HG02852 (cell line): ENCODE data around the gene PPP2R3B.
"Not testable (repeated sequence)": the region's sequence is repeated elsewhere in the genome, so short reads cannot be mapped to it uniquely, and the experiment has no call there.

Experiments used
- ATAC-seq: cut with Tn5 transposase; IDR thresholded peaks from one replicate; pipeline ENCODE4 v1.9.1; 2021; ENCODE audit warnings: mild to moderate bottlenecking, moderate library complexity; ENCODE audit not compliant: unreplicated experiment

Gene PPP2R3B

DNA sequence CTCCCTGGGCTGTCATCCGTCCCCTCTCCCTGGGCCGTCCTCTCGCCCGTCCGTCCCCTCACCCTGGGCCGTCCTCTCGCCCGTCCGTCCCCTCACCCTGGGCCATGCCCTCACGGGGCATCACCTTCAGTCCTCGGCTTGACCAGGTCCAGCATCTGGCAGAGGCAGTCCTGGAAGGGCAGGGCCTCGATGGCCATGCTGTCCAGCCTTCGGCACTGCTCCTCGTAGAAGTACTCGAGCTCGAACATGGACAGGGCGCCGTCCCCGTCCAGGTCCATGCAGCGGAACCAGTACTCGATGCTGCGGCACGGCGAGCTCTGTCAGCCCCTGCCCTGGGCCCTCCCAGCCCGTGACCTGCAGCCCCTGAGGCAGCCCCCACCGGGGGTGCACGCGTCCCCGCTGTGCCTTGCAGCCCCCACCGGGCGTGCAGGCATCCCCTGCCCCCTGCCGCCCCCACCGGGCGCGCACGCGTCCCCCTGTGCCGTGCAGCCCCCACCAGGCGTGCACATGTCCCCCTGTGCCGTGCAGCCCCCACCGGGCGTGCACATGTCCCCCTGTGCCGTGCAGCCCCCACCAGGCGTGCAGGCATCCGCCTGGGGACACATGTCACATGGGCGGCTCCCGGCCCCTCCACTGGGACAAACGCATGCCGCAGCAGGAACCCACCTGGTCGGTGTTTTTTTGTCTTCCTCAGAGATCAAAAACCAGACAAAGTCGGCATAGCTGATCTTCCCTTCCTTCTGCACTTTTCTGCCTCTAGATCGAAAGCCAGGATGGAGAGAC lies 45.9 kb downstream of the PPP2R3B start:
- no peak for ATAC-seq

DNA sequence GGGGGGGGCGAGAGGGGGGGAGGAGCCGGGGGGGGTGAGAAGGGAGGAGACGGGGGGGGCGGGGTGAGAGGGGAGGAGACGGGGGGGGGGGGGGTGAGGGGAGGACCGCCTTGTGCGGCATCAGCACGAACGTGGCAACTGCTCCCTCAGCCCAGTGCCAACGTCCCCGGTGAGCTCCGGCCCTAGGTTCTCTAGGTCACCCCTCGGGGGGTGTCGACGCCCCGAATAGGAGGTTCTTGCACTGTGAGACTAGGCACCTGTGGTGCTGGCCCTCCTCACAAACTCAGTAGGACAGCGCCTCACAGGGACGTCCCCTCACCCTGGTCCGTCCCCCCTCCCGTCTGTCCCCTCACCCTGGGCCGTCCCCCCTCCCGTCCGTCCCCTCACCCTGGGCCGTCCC lies 46.6 kb downstream of the PPP2R3B start:
- no peak for ATAC-seq

DNA sequence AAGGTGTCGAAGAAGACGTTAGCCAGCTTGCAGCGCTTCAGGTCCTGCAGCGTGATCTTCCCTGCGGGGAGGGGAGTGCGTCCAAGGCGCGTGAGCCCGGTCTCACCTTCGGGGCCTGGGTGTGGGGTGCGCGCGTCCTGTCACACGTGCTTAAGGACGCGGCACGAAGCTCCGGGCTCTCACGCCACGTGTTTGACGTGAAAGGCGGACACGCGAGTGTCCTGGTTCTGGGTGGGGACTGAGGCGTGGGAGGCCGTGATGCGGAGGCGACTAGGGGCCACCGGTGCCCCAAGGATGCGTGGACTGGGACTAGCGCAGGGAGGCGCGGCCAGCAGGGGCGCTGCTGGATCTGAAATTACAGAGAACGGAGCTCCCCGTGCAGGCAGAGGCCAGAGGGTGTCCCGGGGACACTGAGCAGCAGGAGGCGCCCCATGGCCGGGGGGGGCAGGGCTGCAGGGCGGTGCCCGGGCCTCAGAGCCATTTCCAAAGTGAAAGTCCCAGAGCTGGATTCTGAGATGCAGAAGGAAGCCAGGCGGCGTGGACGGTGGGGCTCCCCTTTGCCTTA lies 47.8 kb downstream of the PPP2R3B start:
- ATAC-seq, result no peak

DNA sequence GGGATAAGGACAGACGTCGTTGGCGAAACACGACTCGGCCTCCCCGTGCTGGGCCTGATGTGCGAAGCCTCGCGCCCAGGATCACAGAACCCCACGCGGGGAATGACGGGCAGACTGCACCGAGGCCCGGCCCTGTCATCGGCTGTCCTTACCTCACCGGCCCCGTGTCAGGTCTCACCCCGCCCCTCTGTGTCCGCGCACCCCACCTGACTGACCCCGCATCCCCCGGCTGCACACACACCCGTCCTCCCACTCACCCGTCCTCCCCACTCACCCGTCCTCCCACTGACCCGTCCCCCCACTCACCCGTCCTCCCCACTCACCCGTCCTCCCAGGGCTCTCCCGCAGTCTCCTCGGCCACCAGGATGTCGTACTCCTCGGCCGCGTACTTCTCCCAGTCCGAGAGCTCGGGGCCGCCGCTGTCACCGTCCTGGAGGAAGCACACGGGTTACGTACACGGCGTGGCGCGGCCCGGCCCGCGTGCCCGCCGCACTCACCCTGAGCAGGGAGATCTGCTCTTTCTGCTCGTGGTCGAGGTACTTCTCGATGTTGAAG lies 48.3 kb downstream of the PPP2R3B start:
- no peak for ATAC-seq

DNA sequence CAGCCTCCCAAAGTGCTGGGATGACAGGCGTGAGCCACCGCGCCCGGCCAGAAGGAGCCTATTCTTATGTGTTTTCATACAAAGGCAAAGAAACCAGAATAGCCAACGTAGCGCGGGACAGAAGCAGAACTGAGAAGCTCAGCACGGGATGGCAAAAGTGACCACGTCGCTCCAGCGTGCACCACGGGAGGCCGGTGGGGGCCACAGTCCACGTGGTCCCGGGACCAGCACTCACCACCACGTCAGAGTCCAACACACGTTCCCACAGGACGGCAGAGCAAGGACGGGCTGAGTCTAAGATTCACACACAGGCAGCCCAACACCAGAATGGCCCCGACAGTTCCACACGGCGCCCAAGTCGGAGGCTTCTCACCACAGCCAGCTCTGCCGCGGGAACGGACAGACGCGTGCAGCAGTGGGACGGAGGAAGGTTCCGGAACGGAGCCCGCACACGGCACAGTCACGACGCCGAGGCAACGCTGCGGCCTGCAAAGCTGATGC lies 49.3 kb downstream of the PPP2R3B start:
- ATAC-seq, result no peak

DNA sequence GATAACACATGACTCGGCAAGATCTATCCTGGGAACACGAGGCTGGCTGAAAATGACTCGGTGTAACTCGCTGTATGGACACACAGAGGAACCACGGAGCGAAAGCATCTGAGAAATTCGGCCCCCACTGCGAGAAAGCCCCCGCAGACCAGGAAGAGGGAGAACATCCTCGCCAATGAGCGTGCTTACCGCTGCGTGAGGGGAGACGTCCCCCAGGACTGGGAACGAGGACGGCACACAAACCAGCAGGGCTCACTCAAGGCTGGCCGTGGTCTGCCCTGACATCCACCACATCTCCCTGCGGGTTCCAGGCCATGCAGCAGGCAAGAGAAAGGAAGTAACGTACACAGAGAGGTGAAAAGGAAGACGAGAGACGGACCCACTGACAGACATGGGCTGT lies 50.5 kb downstream of the PPP2R3B start:
- ATAC-seq, result no peak

DNA sequence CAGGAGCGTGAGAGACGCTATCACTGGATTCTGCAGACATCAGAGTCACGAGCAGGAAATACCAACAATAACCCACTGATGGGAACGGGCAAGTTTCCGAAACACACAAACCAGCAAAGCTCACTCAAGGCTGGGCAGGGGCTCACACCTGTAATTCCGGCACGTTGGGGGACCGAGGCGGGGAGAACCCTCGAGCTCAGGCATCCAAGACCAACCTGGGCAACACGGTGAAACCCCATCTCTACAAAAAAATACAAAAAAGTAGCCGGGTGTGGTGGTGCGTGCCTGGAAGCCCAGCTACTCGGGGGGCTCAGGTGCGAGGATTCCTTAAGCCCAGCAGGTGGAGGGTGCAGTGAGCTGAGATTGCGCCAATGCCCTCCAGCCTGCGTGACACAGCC lies 51.0 kb downstream of the PPP2R3B start:
- no peak for ATAC-seq

DNA sequence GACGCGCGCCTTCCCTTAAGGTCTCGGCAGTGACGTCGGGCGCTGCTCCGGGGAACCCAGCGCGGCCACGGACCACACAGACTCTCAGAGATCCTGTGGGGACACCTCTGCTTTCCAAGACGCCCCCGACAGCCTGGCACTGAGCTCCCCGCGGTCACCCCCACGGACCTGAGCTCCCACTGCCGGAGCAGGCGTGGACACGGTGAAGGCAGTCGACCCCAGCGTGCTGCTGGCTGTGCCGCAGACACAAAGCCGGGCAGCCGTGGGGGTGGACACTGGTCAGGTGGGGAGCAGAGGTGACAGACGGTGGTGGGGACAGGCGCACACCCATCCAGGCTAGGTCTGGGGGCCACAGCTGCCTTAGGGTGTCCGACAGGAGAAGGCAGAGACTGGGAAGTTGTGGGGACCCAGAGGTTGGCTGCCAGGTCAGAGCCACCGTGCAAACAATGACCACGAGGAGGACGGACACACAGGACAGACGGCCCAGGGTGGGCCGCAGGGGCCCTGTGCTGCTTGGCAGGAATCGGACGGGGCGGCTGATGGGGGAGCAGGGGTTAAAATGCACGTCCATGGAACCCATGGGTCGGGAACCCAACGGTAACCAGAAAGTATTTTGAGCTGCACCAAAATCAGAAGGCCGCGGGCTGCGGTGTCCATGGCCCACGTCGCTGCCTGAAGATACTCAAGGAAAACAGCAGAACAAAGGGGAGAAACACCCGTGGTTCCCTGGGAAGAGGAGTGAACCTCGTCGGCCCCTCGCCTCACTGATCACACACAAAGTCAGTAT lies 51.5 kb downstream of the PPP2R3B start:
- ATAC-seq, result no peak

DNA sequence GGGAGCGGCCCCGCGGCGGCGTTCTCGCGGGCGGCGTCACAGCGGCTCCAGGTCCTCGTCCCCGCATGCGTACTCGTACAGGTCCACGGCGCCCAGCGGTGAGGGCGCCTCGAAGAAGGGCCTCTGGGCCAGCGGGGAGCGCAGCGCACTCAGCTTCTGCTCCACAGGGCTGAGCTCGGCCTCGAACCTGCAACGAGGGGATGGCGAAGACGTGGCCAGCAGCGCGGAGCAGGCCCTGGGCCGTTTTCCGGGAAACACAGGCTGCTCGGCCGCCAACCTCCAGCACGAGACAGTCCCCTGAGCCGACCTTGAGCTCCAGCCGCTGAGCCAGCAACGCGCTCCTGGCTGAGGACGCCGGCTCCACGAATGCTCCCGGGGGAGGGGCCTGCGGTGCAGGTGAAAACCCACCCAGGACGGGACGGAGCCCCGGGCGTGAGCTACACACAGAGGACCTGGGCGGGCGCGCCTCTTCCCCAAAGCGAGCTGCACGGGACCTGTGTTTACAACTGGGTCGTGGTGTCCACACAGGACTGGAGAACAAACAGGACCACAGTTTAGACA lies 52.3 kb downstream of the PPP2R3B start:
- ATAC-seq, result no peak

DNA sequence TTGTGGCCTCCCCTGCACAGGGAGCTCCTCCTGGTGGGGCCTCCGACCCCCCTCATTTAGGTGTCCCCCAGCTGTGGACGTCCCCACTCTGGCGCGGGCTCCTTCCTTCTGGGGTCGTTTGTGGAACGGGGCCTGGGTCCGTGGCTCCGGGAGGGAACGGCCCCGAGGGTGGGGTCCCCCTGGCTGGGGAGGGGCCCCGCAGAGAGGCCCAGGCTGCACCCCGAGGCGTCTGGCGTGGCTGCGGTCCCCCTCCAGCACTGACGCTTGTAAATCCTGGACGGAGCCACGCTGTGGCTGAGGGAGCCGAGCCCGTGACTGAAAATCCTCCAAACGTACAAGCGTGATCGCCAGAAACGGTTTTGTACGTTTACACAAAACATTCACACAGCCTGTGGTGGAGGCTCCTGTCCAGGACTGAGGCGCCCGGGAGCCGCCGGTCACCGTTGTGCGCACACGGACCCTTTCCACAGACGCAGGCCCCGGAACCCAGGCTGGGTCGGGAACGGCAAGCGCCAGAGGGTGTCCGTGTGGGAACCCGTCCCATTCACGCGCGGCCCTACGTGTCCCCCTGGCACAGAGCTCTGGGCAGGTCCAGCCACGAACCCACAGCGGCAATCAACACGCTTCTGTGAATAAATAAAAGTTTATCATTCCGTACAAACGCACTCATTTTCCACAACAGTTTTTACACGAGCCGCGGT lies 52.9 kb downstream of the PPP2R3B start:
- ATAC-seq, result no peak

DNA sequence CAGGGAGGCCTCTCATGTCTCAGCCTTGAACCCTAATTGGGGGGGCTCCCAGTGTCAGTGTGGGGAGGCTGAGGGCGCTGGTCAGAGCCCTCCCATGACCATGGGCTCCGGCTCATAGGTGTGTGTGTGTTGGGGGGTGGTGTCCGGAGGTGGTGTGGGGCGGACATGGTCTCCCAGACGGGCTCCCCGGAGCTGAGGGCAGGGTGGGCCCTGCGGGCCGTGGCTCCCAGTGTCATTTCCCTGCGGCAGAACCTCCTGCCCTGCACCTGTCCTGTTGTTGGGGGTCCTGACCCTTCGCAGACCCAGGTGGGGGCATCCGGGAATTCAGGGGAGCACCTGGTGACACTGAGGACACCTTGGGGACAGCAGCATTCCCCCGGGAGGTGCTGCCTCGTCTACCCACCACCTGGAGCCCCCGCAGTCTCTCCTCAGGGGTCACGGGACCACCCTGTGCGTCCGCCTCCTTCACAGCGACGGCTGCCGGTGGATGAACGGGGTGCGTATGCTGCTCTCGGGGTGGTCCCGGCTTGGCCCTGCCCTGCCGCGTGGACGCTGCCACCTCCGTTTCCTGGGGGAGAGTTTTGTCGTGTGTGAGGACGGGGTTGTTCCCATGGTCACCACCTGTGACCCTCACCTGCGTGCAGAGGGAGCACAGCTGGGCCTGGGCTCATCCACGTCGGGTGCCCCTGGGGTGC lies 53.6 kb downstream of the PPP2R3B start:
- no peak for ATAC-seq

DNA sequence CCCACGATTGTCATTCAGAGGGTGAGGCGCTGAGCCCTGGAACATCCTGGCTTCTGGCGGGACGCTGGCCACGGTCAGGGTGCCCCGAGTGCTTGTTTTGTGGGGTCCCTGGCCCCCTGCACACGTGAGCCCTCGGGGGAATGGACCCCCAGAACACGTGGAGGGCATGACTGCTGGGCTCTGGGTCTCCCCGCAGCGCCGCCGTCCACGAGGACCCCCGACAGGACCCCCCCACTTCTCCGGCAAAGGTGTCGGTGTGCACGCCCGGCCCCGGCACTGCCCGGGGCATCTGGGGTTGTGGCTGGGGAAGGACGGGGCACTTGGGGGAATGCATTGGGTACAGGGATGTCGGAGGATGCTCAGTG lies 54.2 kb downstream of the PPP2R3B start:
- ATAC-seq, result no peak

DNA sequence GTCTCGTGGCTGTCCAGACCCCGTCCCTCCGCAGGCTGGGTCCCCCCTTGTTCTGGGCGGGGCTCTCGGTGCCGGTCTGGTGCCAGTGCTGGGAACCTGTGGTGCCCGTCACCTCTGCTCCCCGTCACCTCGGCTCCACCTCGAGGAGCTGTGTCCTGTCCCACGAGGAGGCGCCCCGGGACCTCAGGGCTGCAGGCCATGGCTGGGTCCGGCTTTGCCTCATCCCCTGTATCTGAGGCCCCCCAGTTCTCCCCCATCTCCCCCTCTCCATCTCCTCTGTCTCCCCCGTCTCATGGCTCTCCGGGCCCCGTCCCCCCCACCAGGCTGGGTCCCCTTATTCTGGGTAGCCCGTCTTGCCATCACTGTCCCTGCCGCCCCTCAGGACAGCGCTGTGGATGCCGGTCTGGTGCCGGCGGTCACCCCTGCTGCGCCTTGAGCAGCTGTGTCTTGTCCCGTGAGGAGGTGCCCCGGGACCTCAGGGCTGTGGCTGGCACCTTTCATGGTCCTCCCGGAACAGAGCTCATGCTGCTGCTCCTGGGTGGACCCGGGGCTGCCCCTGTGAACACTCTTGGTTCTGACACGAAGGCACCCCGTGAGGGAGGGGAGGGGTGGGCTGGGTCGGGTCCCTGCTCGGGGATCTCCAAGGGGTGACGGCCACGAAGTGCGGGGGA lies 54.7 kb downstream of the PPP2R3B start:
- ATAC-seq, result no peak

DNA sequence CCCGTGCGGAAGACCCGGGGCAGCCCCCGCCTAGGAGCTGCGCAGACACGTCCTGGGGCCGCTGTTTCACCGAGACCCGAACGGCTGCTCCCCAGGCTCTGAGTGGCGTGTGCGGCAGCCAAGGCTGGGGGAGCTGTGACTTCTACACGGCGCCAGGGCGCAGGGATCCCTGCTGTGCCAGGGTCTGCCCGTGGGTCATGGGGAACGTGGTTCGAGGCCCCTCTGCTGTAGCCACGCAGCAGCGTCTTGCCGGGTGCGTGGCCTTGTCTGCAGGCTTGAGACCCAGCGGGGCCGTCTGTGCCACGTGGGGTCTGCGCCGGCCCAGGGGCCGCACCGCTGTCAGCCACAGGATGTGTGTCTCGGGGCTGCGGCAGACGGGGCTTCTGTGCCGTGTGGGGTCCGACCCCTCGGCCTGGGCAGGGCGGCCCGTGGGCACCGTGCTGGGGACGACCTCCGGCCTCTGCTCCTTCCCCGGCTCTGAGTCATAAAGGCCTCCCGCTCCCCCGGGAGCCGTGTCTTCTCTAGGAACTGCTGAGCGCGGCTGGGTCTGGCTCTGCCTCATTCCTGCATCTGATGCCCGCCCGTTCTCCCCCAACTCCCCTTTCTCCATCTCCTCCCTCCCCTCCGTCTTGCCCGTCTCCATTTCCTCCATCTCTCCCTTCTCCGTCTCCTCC lies 55.4 kb downstream of the PPP2R3B start:
- ATAC-seq, result no peak

DNA sequence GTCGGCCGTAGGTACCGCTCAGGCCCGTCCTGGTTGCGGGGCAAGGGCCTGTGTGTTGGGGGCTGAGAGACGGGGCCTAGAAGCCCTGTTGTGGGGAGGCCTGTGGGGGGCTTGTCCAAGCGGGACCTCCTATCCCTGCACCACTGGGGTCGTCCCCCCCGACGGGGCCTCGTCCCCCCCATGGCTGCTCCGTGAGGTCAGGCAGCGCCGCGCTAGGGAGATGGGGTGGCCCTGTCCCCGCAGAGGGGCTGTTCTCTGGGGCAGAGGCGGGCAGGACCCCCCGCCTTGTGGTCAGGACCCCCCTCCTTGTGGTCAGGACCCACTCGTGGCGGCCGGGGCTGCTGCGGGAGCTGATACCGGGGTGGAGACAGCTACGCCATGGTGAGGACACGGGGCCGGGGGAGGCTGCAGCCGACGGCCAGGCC lies 56.0 kb downstream of the PPP2R3B start:
- ATAC-seq, result no peak

DNA sequence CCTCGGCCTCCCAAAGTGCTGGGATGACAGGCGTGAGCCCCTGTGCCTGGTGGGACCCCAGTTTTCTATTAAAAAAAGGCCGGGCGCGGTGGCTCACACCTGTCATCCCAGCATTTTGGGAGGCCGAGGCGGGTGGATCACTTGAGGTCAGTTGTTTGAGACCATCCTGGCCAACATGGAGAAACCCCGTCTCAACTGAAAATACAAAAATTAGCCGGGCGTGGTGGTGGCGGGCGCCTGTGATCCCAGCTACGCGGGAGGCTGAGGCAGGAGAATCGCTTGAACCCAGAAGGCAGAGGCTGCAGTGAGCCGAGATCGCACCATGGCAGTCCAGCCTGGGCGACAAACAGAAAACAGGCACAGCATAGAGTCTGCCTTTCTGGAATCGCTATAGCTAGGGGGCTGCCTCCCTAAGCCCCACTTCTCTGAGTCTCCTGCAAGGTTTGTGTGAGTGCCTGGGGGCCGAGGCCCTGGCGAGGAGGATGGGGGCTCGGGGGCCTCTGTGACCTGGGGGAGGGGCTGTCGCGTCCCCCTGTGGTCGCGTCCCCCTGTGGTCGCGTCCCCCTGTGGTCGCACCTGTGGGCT lies 56.5 kb downstream of the PPP2R3B start:
- ATAC-seq, result not testable (repeated sequence)

DNA sequence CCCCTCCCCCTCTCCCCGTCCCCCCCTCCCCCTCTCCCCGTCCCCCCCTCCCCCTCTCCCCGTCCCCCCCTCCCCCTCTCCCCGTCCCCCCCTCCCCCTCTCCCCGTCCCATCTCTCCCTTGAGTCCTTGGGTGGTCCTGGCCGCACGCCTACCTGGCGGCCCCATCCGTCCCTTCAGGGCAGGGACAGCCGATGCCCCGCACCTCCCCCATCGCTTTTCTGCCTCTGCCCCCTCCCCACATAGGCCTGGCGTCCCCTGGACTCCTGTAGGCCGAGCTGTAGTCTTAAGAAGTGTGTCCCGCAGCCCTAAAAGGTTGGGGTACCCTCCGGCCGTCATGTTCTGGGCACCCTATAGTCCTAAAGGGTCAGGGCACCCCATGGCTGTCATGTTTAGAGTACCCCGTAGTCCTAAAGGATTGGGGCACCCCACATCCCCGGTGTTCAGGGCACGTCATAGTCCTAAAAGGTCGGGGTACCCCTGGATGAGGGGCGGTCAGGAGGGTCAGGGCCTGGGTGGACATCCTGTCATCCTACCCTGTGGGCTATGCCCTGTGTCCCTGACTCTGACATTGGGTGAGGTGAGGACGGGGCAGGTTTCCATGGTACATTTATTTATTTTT lies 57.3 kb downstream of the PPP2R3B start:
- ATAC-seq, result no peak

DNA sequence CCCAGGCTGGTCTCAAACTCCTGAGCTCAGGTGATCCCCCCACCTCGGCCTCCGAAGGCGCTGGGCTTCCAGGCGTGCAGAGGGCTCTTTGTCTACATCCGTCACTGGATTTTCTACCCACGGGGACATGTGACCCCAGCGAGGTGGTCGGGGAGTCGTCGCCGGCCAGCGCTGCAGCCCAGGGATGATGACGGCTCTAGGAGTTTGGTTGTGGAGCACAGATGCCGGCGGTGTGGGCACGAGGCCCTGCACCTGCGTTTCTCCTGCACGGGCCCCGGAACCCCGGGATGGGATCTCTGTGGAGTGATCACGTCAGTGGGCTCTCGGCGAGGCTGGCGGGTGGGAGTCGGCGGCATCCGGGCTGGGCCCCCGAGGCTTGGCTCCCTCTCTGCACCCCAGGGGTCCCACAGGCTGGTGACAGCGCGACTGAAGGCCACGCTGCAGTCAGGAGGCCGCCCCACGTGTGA lies 59.0 kb downstream of the PPP2R3B start:
- ATAC-seq, result no peak
